GM18498 (cell line): ENCODE results near the gene PMFBP1.
"Not testable (repeated sequence)": the region's sequence is repeated elsewhere in the genome, so short reads cannot be mapped to it uniquely, and the experiment has no call there.

ENCODE experiments used
- ATAC-seq: cut with Tn5 transposase; IDR thresholded peaks from one replicate; pipeline ENCODE4 v1.9.1; 2021; ENCODE audit warnings: mild to moderate bottlenecking, moderate library complexity; ENCODE audit not compliant: unreplicated experiment

Gene PMFBP1

DNA sequence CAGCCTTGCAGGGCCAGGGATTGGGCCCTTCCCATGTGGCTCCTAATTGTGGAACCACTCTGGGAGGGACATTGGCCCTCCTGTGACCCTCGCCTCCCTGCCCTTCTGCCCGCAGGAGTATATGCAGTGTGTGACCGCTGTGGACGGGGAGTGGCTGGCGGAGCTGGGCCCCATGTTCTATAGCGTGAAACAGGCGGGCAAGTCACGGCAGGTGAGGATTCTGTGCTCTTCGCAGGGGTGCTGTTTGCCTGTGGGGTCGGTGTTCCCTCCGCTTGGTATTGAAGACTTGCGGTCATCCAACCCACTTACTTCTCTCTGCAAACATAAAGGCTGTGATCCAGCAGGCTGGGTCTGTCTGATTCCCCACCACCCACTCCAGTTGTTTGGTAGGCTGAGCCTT is 62.7 kb downstream of the PMFBP1 start:
- ATAC-seq, result no peak

DNA sequence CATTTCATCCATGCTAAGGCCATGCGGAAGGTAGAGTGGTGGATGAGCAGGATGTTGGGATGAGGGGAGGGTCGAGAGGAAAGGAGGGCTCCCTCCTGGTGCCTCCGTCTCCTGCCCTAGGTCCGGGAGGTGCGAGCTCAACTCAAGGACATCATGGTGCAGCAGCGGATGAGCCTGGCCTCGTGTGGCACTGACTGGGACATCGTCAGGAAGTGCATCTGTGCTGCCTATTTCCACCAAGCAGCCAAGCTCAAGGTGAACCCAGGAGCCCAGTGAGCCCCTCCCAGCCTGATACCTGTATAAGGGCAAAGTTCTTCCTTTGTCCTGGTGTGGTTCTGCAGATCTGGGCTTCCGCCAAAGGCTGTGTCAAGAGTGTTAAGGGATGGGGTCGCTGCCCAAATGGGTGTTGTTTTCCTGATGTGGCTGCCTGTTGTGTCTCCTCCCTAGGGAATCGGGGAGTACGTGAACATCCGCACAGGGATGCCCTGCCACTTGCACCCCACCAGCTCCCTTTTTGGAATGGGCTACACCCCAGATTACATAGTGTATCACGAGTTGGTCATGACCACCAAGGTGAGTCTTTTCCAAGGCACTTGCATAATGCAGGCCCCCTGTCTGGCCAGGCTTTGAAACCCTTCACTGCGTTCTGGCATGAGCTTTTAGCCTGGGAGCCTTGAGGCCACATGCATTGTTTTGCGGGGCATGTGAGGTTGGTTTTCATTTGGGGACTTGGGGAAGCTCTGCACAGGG is 63.4 kb downstream of the PMFBP1 start:
- ATAC-seq, result no peak

DNA sequence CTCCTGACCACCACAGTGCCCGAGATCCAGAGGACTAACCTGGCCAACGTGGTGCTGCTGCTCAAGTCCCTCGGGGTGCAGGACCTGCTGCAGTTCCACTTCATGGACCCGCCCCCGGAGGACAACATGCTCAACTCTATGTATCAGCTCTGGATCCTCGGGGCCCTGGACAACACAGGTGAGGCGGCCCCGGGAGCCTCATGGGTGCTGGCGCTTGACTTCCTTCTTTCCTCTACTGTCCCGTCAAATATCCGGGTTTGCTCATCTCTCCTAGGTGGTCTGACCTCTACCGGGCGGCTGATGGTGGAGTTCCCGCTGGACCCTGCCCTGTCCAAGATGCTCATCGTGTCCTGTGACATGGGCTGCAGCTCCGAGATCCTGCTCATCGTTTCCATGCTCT is 64.6 kb downstream of the PMFBP1 start:
- no peak for ATAC-seq

DNA sequence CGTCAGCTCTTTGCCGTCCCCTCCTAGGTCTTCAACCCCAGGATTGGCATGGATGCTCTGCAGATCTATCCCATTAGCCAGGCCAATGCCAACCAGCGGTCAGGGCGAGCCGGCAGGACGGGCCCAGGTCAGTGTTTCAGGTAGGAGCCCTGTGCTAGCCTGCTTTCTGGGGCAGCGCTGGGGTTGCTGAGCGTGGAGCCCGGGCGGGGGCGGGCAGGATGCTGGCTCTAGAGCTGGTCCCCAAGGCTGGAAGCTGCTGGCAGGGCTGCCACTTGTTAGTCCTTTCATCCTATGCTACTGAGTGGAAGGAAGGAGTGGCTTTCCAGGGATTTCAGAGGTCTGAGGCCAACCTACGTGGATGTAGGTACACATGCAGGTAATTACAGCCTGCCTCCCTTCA is 66.0 kb downstream of the PMFBP1 start:
- no peak for ATAC-seq

DNA sequence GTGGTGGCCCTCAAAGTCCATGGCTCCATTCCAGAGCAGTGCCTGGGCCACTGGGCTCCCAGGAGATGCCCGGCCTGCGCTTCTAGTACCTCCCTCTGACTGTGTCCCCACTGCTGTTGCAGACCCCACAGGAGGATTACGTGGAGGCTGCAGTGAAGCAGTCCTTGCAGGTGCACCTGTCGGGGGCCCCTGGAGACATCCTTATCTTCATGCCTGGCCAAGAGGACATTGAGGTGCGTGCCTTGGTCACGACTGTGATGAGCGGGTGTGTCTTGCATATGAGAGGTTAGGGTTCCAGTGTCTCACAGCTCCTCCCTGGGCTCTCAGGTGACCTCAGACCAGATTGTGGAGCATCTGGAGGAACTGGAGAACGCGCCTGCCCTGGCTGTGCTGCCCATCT is 67.0 kb downstream of the PMFBP1 start:
- ATAC-seq, result no peak

DNA sequence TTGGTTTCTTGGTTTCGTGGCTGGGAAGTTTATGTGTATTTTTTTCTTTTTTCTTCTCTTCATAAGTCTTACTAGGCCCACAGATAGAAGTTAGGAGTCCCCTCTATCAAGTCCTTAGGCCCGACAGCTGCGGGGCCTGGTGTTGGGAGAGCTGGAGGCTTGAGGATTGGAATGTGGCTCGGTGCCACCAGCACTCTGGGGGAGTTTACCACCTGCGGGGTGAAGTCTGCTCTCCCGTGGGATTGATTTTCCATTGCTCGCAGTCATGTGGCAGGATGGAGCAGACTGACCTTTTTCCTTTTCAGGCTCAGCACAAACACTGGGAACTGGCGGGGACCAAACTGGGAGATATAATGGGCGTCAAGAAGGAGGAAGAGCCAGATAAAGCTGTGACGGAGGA is 70.8 kb downstream of the PMFBP1 start:
- no peak for ATAC-seq

DNA sequence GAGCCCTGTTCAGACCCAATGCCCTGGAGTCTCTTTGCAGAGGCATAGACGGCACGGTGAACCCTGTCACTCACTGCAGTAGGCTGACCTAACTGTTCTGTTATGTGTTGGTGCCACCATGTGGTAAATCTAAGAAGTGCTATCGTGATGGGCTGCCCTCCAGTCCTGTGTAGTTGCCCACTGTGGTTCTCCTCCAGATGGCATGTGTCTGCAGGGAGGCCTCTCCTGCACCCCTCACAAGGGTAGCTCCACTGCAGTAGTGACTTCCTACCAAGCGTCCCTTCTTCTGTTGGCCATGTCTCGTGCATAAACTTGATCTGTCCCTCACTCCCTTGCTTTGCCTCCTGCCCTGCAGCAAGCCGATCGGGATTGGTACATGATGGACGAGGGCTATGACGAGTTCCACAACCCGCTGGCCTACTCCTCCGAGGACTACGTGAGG is 72.6 kb downstream of the PMFBP1 start:
- ATAC-seq, result peak; percentile 70

DNA sequence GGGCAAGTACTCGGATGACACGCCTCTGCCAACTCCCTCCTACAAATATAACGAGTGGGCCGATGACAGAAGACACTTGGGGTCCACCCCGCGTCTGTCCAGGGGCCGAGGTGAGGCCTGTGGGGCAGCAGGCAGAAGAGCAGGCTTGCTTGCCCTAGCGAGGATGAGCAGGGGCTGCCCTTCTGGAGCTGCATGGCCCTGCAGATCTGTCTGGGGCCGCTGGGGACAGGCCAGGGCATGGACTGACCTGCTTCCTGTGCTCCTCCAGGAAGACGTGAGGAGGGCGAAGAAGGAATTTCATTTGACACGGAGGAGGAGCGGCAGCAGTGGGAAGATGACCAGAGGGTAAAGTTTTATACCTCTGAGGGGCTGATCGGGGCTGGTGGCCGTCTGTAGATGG is 73.0 kb downstream of the PMFBP1 start:
- ATAC-seq, result no peak

DNA sequence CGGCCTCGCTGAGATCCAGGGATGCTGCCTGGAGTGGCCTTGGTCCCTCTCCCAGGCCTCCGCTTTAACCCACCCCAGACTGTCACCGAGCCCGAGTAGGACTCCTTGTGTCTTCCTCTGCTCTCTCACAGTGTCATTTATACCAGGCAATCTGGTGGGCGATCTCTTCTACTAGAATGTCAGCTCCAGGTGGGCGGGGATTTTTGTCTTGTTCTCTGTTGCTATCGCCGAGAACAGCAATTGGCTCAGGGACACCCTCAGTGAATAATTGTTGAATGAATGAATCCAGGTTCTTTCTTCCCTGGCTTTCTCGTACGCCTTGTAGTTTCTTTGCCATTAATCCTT is 77.7 kb downstream of the PMFBP1 start:
- ATAC-seq, result no peak

DNA sequence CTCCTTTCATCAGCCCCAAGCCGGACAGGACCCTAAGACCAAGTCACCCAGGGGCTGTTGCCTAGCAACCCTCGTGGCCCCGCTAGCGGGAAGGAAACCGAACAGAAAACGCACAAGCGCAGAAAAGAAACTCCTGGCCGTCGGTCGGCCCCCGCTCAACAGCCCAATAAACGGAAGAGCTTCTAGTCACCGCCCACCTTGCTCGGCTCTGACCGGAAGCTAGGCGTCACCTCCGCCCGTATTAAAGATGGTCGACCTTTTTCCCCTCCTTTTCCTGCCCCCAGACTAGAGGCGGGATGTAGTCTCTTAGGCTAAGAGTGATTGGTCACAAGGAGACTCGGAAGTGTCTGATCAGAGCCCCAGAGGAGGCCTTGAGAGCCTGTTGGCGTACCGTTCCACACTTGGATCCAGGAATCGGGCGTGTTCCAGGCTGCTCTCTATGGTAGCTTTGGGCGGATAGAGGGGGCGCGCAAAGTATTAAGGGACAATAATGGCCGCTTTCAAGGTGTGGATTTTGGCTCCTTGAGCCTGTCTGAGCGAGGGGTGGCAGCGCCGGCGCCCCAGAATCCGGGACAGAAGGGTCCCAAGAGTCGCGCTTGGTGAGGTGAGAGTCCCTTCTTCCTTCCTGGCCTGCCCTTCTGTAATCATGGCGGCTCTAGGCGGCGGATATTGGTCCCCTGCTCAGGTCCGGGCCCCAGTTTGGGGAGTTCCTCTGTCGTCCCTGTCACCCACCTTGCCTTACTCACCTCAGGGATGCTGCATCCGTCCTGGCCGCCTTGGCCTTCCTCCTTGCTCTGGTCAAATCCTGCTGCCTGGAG is 78.3 kb downstream of the PMFBP1 start, which contains the start of the genes DHX38 and TXNL4B:
TSS of gene DHX38 (plus strand) at position 400 of the 818 bp plus-strand sequence. CDS start 2,311 bp downstream, outside the sequence.
TSS of gene TXNL4B (minus strand) at position 173 of the 818 bp plus-strand sequence. CDS start 2,871 bp downstream, outside the sequence.
- ATAC-seq, result peak; percentile 97

DNA sequence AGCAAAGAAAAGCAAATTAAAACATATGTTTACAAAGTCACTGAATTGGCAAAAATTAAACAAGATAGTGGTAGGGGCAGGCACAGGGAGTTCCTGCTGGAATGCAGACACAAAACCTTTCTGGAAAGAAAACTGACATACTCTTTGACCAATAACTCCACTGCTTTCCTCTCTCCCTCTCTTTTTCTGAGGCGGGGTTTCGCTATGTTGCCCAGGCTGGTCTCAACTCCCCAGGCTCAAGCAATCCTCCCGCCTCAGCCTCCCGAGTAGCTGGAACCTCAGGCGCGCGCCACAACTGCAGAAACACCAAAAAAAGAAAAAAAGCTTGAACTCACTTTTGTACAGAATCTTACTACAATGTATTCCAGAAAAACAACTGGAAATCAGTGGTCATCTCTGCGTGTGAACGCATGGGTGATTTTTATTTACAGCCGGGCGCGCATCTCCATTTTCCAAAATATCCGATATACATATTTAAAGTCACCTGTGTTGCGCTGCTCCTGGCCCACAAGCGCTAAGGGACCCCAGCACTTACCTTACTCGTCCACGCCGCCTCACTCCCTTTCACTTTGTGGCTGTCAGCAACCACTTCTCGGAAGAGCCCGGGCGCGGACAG is 79.0 kb downstream of the PMFBP1 start:
- peak; percentile 39 for ATAC-seq

DNA sequence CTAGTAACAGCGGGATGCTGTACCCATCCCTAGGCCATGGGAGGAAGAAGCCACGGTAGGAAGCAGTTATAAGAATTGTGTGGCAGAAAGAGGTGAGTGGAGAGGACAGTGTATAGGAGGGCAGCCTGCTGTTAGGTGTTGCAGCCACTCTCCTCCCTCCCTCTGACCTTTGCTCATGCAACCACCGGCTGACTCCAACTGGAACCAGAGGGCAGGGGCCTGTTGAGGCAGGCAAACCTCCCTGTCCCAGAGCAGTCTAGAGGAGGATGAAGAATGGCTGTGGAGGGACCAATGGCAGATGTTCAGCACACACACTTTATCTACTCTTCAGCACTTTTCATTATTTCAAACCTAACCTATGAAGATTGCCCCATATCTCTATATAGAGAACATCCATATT is 80.7 kb downstream of the PMFBP1 start:
- ATAC-seq, result no peak

DNA sequence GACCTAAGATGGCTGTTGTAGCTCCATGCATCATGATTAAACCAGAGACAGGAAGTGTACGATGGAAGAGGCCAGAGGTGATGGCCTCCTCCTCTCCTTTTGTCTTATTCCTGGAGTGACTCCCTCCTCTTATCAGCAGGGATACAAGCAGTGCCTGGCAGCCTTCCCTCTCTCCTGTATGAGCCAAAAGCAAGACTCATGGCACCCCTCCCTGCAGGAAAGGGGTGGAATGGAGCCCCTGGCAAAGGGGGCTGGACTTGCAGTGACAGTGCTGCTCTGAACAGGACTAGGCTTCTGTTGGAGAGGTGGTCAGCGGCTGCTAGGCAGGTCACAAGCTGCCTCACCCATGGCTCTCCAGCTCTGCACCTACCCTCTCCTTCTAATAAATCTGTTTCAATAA is 87.0 kb downstream of the PMFBP1 start:
- ATAC-seq, result no peak

DNA sequence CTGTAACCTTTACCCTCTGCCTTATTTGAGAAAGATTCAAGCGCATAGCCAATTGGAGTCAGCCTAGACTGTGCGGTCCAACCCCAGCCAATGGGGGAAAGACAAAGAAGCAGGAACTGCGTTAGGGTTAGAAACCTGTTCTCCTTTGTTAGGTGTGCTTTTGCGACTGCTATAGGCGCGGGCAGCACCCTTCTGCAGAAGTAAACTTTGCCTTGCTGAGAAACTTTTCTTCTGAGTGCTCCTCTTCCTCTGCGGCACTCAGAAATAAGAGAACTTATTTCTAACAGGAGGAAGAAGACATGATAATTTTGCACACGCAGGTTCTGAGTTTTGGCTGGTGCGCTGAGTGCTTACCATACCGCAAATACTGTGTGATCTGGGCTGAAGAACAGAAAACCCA is 87.5 kb downstream of the PMFBP1 start:
- no peak for ATAC-seq

DNA sequence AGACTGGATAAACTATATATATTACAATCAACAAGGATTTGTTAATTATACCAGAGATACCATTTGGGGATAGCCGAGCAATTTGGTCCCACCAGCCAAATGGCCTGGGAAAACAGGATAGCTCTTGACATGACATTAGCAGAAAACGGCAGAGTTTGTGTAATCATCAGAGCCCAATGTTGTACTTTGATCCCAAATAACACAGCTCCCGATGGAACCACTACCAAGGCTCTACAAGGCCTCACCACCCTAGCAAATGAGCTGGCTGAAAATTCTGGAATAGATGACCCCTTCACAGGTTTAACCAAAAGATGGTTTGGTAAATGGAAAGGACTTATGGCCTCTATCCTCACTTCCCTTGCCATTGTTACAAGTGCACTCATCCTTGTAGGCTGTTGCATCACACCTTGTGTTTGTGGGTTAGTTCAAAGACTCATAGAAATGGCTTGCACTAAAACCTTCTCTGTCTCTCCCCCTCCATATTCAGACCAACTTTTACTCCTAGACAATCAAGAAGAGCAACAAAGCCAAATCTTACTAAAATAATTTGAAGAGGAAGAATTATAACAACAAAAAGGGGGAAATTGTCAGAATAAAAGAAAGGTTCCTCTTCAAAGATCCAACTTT is 88.1 kb downstream of the PMFBP1 start:
- ATAC-seq, result no peak

DNA sequence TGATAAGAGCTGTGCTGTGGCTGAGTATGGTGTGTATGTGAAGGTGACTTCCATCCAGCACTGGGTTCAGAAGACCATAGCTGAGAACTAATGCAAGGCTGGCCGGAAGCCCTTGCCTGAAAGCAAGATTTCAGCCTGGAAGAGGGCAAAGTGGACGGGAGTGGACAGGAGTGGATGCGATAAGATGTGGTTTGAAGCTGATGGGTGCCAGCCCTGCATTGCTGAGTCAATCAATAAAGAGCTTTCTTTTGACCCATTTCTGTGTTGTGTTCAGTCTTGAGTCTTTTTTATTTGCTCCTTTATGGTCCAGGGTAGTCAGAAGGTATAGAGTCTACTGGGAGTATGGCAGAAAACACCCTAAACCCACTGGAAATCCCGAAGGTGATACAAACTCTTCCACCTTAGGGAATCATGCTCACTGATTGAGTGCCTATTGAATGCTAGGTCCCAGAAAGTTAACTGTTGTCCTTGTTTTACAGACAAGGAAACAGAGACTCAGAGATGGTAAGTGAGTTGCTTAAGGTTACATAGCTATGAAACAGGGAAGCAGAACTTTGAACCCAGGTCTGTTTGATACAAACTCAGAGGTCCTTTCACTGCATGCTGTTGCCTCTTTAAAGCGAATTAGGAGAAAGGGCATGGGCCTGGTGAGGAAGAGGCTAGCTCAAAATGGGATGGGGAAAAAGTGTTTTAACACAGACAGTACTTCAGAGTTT is 94.8 kb downstream of the PMFBP1 start:
- ATAC-seq, result not testable (repeated sequence)

DNA sequence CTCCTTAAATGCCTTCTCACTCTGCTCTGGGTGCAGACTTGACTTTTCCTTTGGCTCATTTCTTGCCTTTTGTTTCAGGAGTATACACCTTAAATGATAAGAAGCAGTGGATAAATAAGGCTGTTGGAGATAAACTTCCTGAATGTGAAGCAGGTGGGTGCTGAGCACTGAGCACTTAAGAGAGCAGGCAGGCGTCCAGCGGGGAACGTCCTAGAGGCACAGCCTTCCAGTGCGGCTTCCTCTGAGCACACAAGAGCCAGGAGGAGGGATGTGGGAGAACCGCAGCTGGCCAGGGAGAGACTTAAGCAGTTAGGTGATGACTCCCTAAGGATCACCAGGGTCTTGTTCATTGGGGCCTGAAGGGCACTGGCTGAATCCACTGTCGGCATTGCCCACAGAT is 96.9 kb downstream of the PMFBP1 start:
- ATAC-seq, result not testable (repeated sequence)

DNA sequence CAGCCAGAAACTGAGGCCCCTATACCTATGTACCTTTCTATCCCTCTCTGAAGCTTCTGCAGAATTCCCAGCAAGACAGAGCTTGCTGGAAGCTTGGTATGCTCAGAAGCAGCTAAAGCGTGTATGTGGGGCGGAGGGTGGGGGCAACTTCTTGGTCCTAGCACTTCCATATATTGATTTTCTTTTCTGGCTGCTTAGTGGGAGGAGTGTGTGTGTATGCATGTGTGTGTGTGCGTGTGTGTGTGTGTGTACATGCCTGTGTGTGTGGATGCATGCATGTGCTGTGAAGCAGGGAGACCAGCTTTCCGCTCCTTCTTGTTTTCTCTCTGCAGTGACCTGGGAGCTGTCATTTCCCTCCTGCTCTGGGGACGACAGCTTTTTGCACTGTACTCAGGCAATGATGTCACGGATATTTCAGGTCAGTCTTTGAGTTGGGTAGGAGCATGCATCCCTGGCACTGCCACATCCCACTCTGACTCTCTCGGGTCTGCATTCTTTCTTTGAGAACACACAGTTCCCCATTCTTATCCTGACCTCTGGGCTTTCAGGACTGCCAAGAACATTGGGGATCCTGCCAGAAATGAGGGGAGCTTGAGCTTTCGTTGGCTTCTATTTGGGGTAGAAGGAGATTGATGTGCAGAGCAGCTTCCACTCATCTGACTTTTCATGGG is 98.3 kb downstream of the PMFBP1 start:
- ATAC-seq, result no peak

DNA sequence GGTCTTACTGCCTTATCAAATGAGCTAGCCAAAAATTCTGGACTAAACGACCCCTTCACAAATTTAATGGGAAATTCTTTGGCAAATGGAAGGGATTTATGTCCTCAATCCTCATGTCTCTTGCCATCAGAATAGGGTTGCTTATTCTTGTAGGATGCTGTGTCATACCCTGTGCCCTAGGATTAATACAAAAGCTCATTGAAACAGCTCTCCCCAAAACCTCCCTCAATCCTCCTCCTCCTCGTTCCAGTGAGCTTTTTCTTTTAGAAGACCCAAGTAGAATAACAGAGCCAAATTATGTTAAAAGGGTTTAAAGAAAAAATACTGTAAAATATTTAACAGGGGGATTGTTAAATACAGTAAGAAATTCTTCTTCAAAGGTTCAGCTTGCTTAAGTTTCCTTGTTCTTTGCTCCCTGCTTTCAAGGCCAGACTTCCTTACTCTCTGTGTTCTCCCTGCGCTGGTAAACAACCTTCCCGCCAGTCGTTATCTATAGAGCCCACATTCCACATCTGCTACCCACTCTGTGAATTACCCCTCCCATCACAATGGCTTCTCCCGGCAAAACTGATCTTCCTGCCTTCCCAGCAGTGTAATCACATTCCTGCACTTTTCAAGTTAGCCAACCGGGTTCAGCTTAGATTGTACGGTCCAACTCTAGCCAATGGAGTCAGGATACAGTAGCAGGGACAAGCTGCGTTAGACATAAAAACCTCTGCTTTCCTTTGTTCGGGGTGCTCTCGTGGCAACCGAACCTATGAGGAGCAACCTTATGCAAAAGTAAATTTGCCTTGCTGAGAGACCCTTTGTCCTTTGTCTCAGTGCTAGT is 99.2 kb downstream of the PMFBP1 start:
- no peak for ATAC-seq
